ENCODE data around the gene MAPK14. TPM values are rescaled to one million over a fixed set of nuclear protein-coding genes. Genes with fewer than 3 reads are reported as not detected.

Gene MAPK14
- total and polyA plus RNA-seq, 2 experiments from 2014 or later = 26.8 to 45.0 TPM

- 0 out of 2 replicates have a peak, but pooled peaks cover 4% of the 10 kb centered on the region for H3K36me3 ChIP-seq (ENCODE audit: low read depth)
- WGBS, 2 experiments (ENCODE audit: low coverage in 1 of 2, low lambda C conversion rate in 2 of 2, missing lambda C conversion rate in 2 of 2) = 94 to 95% methylated on average over 3 of the region's 3 CpGs
- H3K4me1 ChIP-seq (ENCODE audit: insufficient read depth) = peaks cover 25% of the 10 kb centered on the region
- peaks cover 17% of the 10 kb centered on the region for H4K20me1 ChIP-seq (ENCODE audit: insufficient read depth)
- peaks cover 20% of the 10 kb centered on the region for H3F3A ChIP-seq (ENCODE audit: insufficient read depth)
- H3K4me3 ChIP-seq = no peak overlapping the region
- no peaks in the 10 kb centered on the region for H3K27me3 ChIP-seq (replicated peaks; ENCODE audit: insufficient read depth)
- no peak overlapping the region for H3K9ac ChIP-seq
- no peak for DNase-seq
- H3K9me3 ChIP-seq (ENCODE audit: low read depth) = no peaks in the 10 kb centered on the region
- no peaks in the 10 kb centered on the region for H3K9me2 ChIP-seq (ENCODE audit: insufficient read depth)
- no peak overlapping the region for H3K27ac ChIP-seq
- TF ChIP-seq EZH2phosphoT487 (IDR thresholded peaks at IDR 0.05; ENCODE audit: insufficient read depth, low read depth) (no peak), EZH2 (IDR thresholded peaks at IDR 0.05; ENCODE audit: insufficient read depth, poor library complexity, severe bottlenecking) (no peak)
- H2AFZ ChIP-seq = no peak overlapping the region
- H3K79me2 ChIP-seq (ENCODE audit: insufficient read depth) = peaks cover 97% of the 10 kb centered on the region
- H3K4me2 ChIP-seq (ENCODE audit: unreplicated experiment) = no peak overlapping the region
- in situ Hi-C loops (cut with MboI) = no loop called here
These were observed 42.6 kb downstream of the MAPK14 start for GRCh38 chr6:36070252-36070651.

GRCh38 chr6:36071281-36071680 lies 43.7 kb downstream of the MAPK14 start:
- Histone ChIP-seq H4K20me1 (ENCODE audit: insufficient read depth) (peaks cover 13% of the 10 kb centered on the region), H2AFZ (no peak overlapping the region), H3K4me2 (ENCODE audit: unreplicated experiment) (no peak overlapping the region), H3F3A (ENCODE audit: insufficient read depth) (peaks cover 18% of the 10 kb centered on the region), H3K36me3 (ENCODE audit: low read depth) (peaks cover 11% of the 10 kb centered on the region), H3K9me3 (ENCODE audit: low read depth) (no peaks in the 10 kb centered on the region), H3K4me3 (no peak overlapping the region), H3K9me2 (ENCODE audit: insufficient read depth) (no peaks in the 10 kb centered on the region), H3K27ac (no peak overlapping the region), H3K4me1 (ENCODE audit: insufficient read depth) (peaks cover 14% of the 10 kb centered on the region), H3K9ac (no peak overlapping the region), H3K27me3 (replicated peaks; ENCODE audit: insufficient read depth) (no peaks in the 10 kb centered on the region), H3K79me2 (ENCODE audit: insufficient read depth) (peaks cover 97% of the 10 kb centered on the region)
- no peak for DNase-seq
- WGBS, 2 experiments (ENCODE audit: low coverage in 1 of 2, low lambda C conversion rate in 2 of 2, missing lambda C conversion rate in 2 of 2) = 92 to 100% methylated on average over 3 of the region's 3 CpGs
- in situ Hi-C loops (cut with MboI) = no loop called here
- TF ChIP-seq EZH2 (IDR thresholded peaks at IDR 0.05; ENCODE audit: insufficient read depth, poor library complexity, severe bottlenecking) (no peak), EZH2phosphoT487 (IDR thresholded peaks at IDR 0.05; ENCODE audit: insufficient read depth, low read depth) (no peak)

GRCh38 chr6:36071714-36072113 lies 44.1 kb downstream of the MAPK14 start:
- H3K9me2 ChIP-seq (ENCODE audit: insufficient read depth) = no peaks in the 10 kb centered on the region
- in situ Hi-C loops (cut with MboI) = no loop called here
- no peak overlapping the region for H3K9ac ChIP-seq
- no peak overlapping the region for H3K4me3 ChIP-seq
- H3K27ac ChIP-seq = no peak overlapping the region
- H2AFZ ChIP-seq = no peak overlapping the region
- H3K4me1 ChIP-seq (ENCODE audit: insufficient read depth) = peaks cover 10% of the 10 kb centered on the region
- H3K36me3 ChIP-seq (ENCODE audit: low read depth) = peaks cover 16% of the 10 kb centered on the region
- 95 to 100% methylated on average over 1 of the region's 1 CpG for WGBS, 2 experiments (ENCODE audit: low coverage in 1 of 2, low lambda C conversion rate in 2 of 2, missing lambda C conversion rate in 2 of 2)
- H4K20me1 ChIP-seq (ENCODE audit: insufficient read depth) = peaks cover 9% of the 10 kb centered on the region
- H3K27me3 ChIP-seq (replicated peaks; ENCODE audit: insufficient read depth) = no peaks in the 10 kb centered on the region
- peaks cover 14% of the 10 kb centered on the region for H3F3A ChIP-seq (ENCODE audit: insufficient read depth)
- no peak for DNase-seq
- no peak overlapping the region for H3K4me2 ChIP-seq (ENCODE audit: unreplicated experiment)
- H3K9me3 ChIP-seq (ENCODE audit: low read depth) = no peaks in the 10 kb centered on the region
- H3K79me2 ChIP-seq (ENCODE audit: insufficient read depth) = peaks cover 96% of the 10 kb centered on the region
- TF ChIP-seq EZH2 (IDR thresholded peaks at IDR 0.05; ENCODE audit: insufficient read depth, poor library complexity, severe bottlenecking) (no peak), EZH2phosphoT487 (IDR thresholded peaks at IDR 0.05; ENCODE audit: insufficient read depth, low read depth) (no peak)

GRCh38 chr6:36072681-36073080 lies 45.1 kb downstream of the MAPK14 start:
- DNase-seq = no peak
- no peaks in the 10 kb centered on the region for H3K27me3 ChIP-seq (replicated peaks; ENCODE audit: insufficient read depth)
- H2AFZ ChIP-seq = no peak overlapping the region
- no peak overlapping the region for H3K4me3 ChIP-seq
- WGBS, 2 experiments (ENCODE audit: low coverage in 1 of 2, low lambda C conversion rate in 2 of 2, missing lambda C conversion rate in 2 of 2) = 95 to 97% methylated on average over 4 of the region's 4 CpGs
- H3K27ac ChIP-seq = no peak overlapping the region
- H3K9me3 ChIP-seq (ENCODE audit: low read depth) = no peaks in the 10 kb centered on the region
- TF ChIP-seq EZH2 (IDR thresholded peaks at IDR 0.05; ENCODE audit: insufficient read depth, poor library complexity, severe bottlenecking) = no peak
- no peak for TF ChIP-seq EZH2phosphoT487 (IDR thresholded peaks at IDR 0.05; ENCODE audit: insufficient read depth, low read depth)
- H3K9ac ChIP-seq = no peak overlapping the region
- peaks cover 2% of the 10 kb centered on the region; the same call in 1 of the 2 replicates for H3K4me1 ChIP-seq (ENCODE audit: insufficient read depth)
- in situ Hi-C loops (cut with MboI) = no loop called here
- H3F3A ChIP-seq (ENCODE audit: insufficient read depth) = peaks cover 4% of the 10 kb centered on the region; the same call in 1 of the 2 replicates
- no peaks in the 10 kb centered on the region for H3K9me2 ChIP-seq (ENCODE audit: insufficient read depth)
- H3K79me2 ChIP-seq (ENCODE audit: insufficient read depth) = peaks cover 93% of the 10 kb centered on the region
- peaks cover 24% of the 10 kb centered on the region for H3K36me3 ChIP-seq (ENCODE audit: low read depth)
- no peaks in the 10 kb centered on the region for H4K20me1 ChIP-seq (ENCODE audit: insufficient read depth)
- no peak overlapping the region for H3K4me2 ChIP-seq (ENCODE audit: unreplicated experiment)

GRCh38 chr6:36073587-36073986 lies 46.0 kb downstream of the MAPK14 start:
- TF ChIP-seq EZH2 (IDR thresholded peaks at IDR 0.05; ENCODE audit: insufficient read depth, poor library complexity, severe bottlenecking) = no peak

More at GRCh38 chr6:36073587-36073986, 46.0 kb downstream of the MAPK14 start:
- H3K9ac ChIP-seq = no peak overlapping the region
- H3K9me3 ChIP-seq (ENCODE audit: low read depth) = no peaks in the 10 kb centered on the region
- H3K9me2 ChIP-seq (ENCODE audit: insufficient read depth) = no peaks in the 10 kb centered on the region
- H4K20me1 ChIP-seq (ENCODE audit: insufficient read depth) = no peaks in the 10 kb centered on the region
- H3K27me3 ChIP-seq (replicated peaks; ENCODE audit: insufficient read depth) = no peaks in the 10 kb centered on the region
- peaks cover 27% of the 10 kb centered on the region for H3K36me3 ChIP-seq (ENCODE audit: low read depth)
- no peak overlapping the region for H3K27ac ChIP-seq
- no peak overlapping the region for H2AFZ ChIP-seq
- DNase-seq = no peak
- H3K4me1 ChIP-seq (ENCODE audit: insufficient read depth) = no peaks in the 10 kb centered on the region
- peaks cover 91% of the 10 kb centered on the region for H3K79me2 ChIP-seq (ENCODE audit: insufficient read depth)
- no peaks in the 10 kb centered on the region for H3F3A ChIP-seq (ENCODE audit: insufficient read depth)
- in situ Hi-C loops (cut with MboI) = no loop called here
- H3K4me3 ChIP-seq = no peak overlapping the region
- H3K4me2 ChIP-seq (ENCODE audit: unreplicated experiment) = no peak overlapping the region

Measured in GM23248 (cell line).